A673 (cell line): ENCODE results near the gene RICTOR. TPM values are rescaled to one million over a fixed set of nuclear protein-coding genes. Genes with fewer than 3 reads are reported as not detected.

Experiments
- BruUV-seq: library from RNA; stranded (reverse); fragments of 400-500 nt; replicated peaks from 2 replicates; lab custom pipeline; 2021; lab: Mats Ljungman, UMichigan
- CTCF ChIA-PET: fragments of 300-600 bp; sonication (Branson Sonifier 250); formaldehyde crosslinking; loops from one replicate; lab custom pipeline; 2022; ENCODE audit warnings: antibody characterized with exemption; lab: Charles Lee
- POLR2A ChIA-PET: fragments of 300-600 bp; sonication (Branson Sonifier 250); formaldehyde crosslinking; loops from one replicate; lab custom pipeline; 2022; ENCODE audit warnings: antibody characterized with exemption; ENCODE audit not compliant: low non-redundant PET; lab: Charles Lee
- DNase-seq: peaks from one replicate; pipeline ENCODE4 v3.0.0-alpha.2; 2015; ENCODE audit warnings: low spot score
- H3K27ac ChIP-seq: fragments of 200-600 bp; sonication (generic); 2 replicates; pipeline ENCODE4 v1.5.1; 2016; ENCODE audit warnings: mixed run types, low read depth, mild to moderate bottlenecking, mixed read lengths, antibody characterized with exemption, low read length; ENCODE audit not compliant: poor library complexity, severe bottlenecking
- H3K27me3 ChIP-seq: fragments of 200-600 bp; sonication (generic); replicated peaks from 2 replicates; pipeline ENCODE4 v1.6.1; 2017; ENCODE audit warnings: mixed run types, low read depth, mild to moderate bottlenecking, mixed read lengths, antibody characterized with exemption, low read length; ENCODE audit not compliant: insufficient read depth, poor library complexity
- H3K36me3 ChIP-seq: fragments of 200-600 bp; sonication (generic); 2 replicates; pipeline ENCODE4 v1.6.1; 2016; ENCODE audit warnings: mixed run types, mild to moderate bottlenecking, mixed read lengths, antibody characterized with exemption, low read length; ENCODE audit not compliant: insufficient read depth, poor library complexity, severe bottlenecking
- H3K4me1 ChIP-seq: fragments of 200-600 bp; sonication (generic); 2 replicates; pipeline ENCODE4 v1.6.1; 2017; ENCODE audit warnings: mixed run types, mild to moderate bottlenecking, mixed read lengths, antibody characterized with exemption, low read length; ENCODE audit not compliant: insufficient read depth, poor library complexity, severe bottlenecking
- H3K4me3 ChIP-seq: fragments of 200-600 bp; sonication (generic); 2 replicates; pipeline ENCODE4 v1.5.1; 2016; ENCODE audit warnings: low read depth, mixed run types, mild to moderate bottlenecking, mixed read lengths, low read length; ENCODE audit not compliant: poor library complexity, severe bottlenecking
- H3K9me3 ChIP-seq: fragments of 200-600 bp; sonication (generic); 2 replicates; pipeline ENCODE4 v1.6.1; 2016; ENCODE audit warnings: mixed run types, low read depth, mild to moderate bottlenecking, mixed read lengths, antibody characterized with exemption, low read length; ENCODE audit not compliant: poor library complexity, severe bottlenecking
- CTCF ChIP-seq: fragments of 300-800, 200-600 bp; sonication (generic); conservative IDR thresholded peaks from 2 replicates; pipeline ENCODE4 v1.5.1; 2017; ENCODE audit warnings: low read depth, mild to moderate bottlenecking, antibody characterized with exemption, low read length, moderate library complexity, mixed read lengths
- EZH2 ChIP-seq: fragments of 200-600 bp; sonication (generic); IDR thresholded peaks from 2 replicates; pipeline ENCODE4 v1.6.1; 2017; ENCODE audit warnings: borderline replicate concordance, low read depth, mild to moderate bottlenecking, mixed read lengths, antibody characterized with exemption, low read length; ENCODE audit not compliant: poor library complexity, severe bottlenecking
- intact Hi-C: fragments of 100-400 bp; cut with micrococcal nuclease; formaldehyde crosslinking; loops from one replicate; pipeline ENCODE4 v1.10.0; 2022; ENCODE audit not compliant: unreplicated experiment
- total RNA-seq: library from RNA; stranded (reverse); gene quantifications from 2 replicates; pipeline ENCODE4 v1.2.3, GENCODE V29; 2021

Gene RICTOR
- total RNA-seq, 1 experiment from 2014 or later, result 23.3 TPM

GRCh38 chr5:39031041-39031440 is 43.2 kb downstream of the RICTOR start:
- no peak for DNase-seq
- H3K27me3 ChIP-seq, result no peaks in the 10 kb centered on the region
- TF ChIP-seq EZH2, result no peak
- no peak for TF ChIP-seq CTCF
- H3K4me3 ChIP-seq, result no peak overlapping the region
- no peaks in the 10 kb centered on the region for H3K36me3 ChIP-seq
- BruUV-seq, result no TSS peak
- CTCF ChIA-PET, result no interaction called here
- H3K9me3 ChIP-seq, result peaks cover 11% of the 10 kb centered on the region
- no peak overlapping the region for H3K27ac ChIP-seq
- intact Hi-C loops, result no loop called here
- no peaks in the 10 kb centered on the region for H3K4me1 ChIP-seq
- POLR2A ChIA-PET, result no interaction called here

GRCh38 chr5:39025456-39025855 is 48.7 kb downstream of the RICTOR start:
- intact Hi-C loops, result no loop called here
- no peaks in the 10 kb centered on the region for H3K36me3 ChIP-seq
- TF ChIP-seq CTCF (no peak), EZH2 (no peak)
- no peaks in the 10 kb centered on the region for H3K27me3 ChIP-seq
- H3K27ac ChIP-seq, result no peak overlapping the region
- POLR2A ChIA-PET, result no interaction called here
- no peak for DNase-seq
- CTCF ChIA-PET, result no interaction called here
- BruUV-seq, result no TSS peak
- peaks cover 11% of the 10 kb centered on the region for H3K9me3 ChIP-seq
- H3K4me1 ChIP-seq, result peaks cover 26% of the 10 kb centered on the region
- H3K4me3 ChIP-seq, result no peak overlapping the region

- no peaks in the 10 kb centered on the region for H3K27me3 ChIP-seq
- no peak for DNase-seq
- ChIA-PET POLR2A (no interaction called here), CTCF (no interaction called here)
- peaks cover 11% of the 10 kb centered on the region for H3K9me3 ChIP-seq
- H3K27ac ChIP-seq, result no peak overlapping the region
- no peak overlapping the region for H3K4me3 ChIP-seq
- TF ChIP-seq CTCF, result no peak
- no peak for TF ChIP-seq EZH2
- intact Hi-C loops, result no loop called here
- no peaks in the 10 kb centered on the region for H3K36me3 ChIP-seq
- no TSS peak for BruUV-seq
- H3K4me1 ChIP-seq, result peaks cover 26% of the 10 kb centered on the region
These were observed 49.3 kb downstream of the RICTOR start for GRCh38 chr5:39024884-39025283.
